PFSK-1 (cell line): ENCODE measurements around the gene EEFSEC.

Source experiments
- POLR2AphosphoS5 ChIP-seq: IDR thresholded peaks from 2 replicates; pipeline ENCODE4 v1.6.1; 2012; ENCODE audit warnings: low read depth, mild to moderate bottlenecking, control low read depth, low read length, moderate library complexity
- REST ChIP-seq, 2 experiments: IDR thresholded peaks; 2 replicates each; pipeline versions ENCODE4 v1.6.1 to v1.8.0; 2011 to 2012; ENCODE audit warnings: low read depth in 2 of 2, low read length in 2 of 2, control low read depth in 1 of 2, inconsistent platforms in 1 of 2, mild to moderate bottlenecking in 1 of 2, moderate library complexity in 1 of 2; ENCODE audit not compliant: insufficient read depth in 1 of 2
- SIN3A ChIP-seq: IDR thresholded peaks from 2 replicates; pipeline ENCODE4 v1.6.1; 2012; ENCODE audit warnings: mild to moderate bottlenecking, low read length, moderate library complexity, borderline replicate concordance; ENCODE audit not compliant: insufficient read depth

GRCh38 chr3:128297401-128298138 is 144.3 kb downstream of the EEFSEC start:
- no peak for TF ChIP-seq POLR2AphosphoS5
- TF ChIP-seq SIN3A: no peak
- TF ChIP-seq REST (IDR thresholded peaks at IDR 0.05; ENCODE audit: insufficient read depth in 1 of 2, low read depth in 2 of 2, low read length in 2 of 2): 0 out of 4 replicates have a peak, but pooled peaks of 1 of the 2 experiments have one; percentile 20
